Right cardiac atrium (tissue), 5 donors: ENCODE data around the gene CPSF2. TPM values are rescaled to one million over a fixed set of nuclear protein-coding genes. Genes with fewer than 3 reads are reported as not detected.
"Not testable (repeated sequence)": the region's sequence is repeated elsewhere in the genome, so short reads cannot be mapped to it uniquely, and the experiment has no call there.

Source experiments
- ATAC-seq, 2 donors: fragments of 200-7000 bp; cut with Tn5 transposase; one replicate each; pipeline versions ENCODE4 v1.8.0 to v1.9.1; 2020; ENCODE audit warnings: moderate library complexity in 2 of 2, mild to moderate bottlenecking in 1 of 2
- DNase-seq, 3 donors: peaks; one replicate each; pipeline ENCODE4 v3.0.0-alpha.2; 2020
- H3K27ac ChIP-seq: one replicate; pipeline ENCODE4 v1.5.1; 2013; ENCODE audit warnings: mild to moderate bottlenecking, low read length, control low read depth, moderate library complexity
- H3K27me3 ChIP-seq: one replicate; pipeline ENCODE4 v1.6.1; 2013; ENCODE audit not compliant: control insufficient read depth, insufficient read depth
- H3K4me1 ChIP-seq: one replicate; pipeline ENCODE4 v1.6.1; 2013; ENCODE audit warnings: low read length; ENCODE audit not compliant: control insufficient read depth, insufficient read depth
- H3K4me3 ChIP-seq: one replicate; pipeline ENCODE4 v1.5.1; 2013; ENCODE audit warnings: low read length, control low read depth
- H3K9me3 ChIP-seq: one replicate; pipeline ENCODE4 v1.6.1; 2013; ENCODE audit warnings: low read length; ENCODE audit not compliant: control insufficient read depth
- WGBS: extraction: QIAGEN DNeasy Blood & Tissue Kit; methylation state at CpG from one replicate; pipeline ENCODE4 v1.1.7; 2013; 5-methylcytosine and 5-hydroxymethylcytosine counted together
- intact Hi-C, 4 donors: fragments of 100-400 bp; cut with DNase I; formaldehyde crosslinking; loops; one replicate each; pipeline versions ENCODE4 v1.11.0 to v1.14.0; 2022 to 2023
- polyA plus RNA-seq: library from polyadenylated mRNA; stranded (reverse); fragments of 200-250 nt; gene quantifications from one replicate; pipeline ENCODE4 v1.2.3, GENCODE V29; 2013
- total RNA-seq, 4 donors: library from RNA; stranded (reverse); fragmentation: NEBNext Ultra II Directional; extraction: Animal tissue kit (Norgen Biotek cat#: 25700); gene quantifications; one replicate each; pipeline ENCODE4 v1.2.1, GENCODE V29; 2021
- donor health status: healthy with polysubstance abuse.
- donor health status: DM: no; HTN: yes; CAD: no.
- donor health status: DM: no; HTN: no; CAD: no.
- donor health status: DM: no; HTN: yes; CAD: no; lungs with severe emphysema.
- donor health status: DM: yes; HTN: yes; CAD: no.

Gene CPSF2
- total and polyA plus RNA-seq, 5 donors, result 9.3 to 51.1 (median 39.6) TPM

DNA sequence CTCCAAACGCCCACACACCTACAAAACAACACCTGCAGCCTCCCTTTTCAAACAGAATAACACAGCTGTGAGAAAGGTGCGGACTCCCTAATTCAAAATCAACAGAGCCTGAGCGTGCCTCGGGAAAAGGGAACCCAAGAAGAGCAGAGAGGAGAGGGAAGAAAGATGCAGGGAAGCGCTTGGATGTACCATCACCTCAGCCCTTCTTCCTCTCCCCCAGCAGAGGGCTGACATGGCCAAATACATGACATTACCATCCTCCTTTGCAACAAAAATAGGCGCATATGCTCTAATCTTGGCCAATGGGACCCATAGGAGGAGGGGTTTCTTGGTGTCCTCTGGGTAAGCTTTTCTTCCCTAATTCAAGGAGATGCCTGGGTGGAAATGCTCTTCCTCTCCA, 78.0 kb downstream of the CPSF2 start:
- intact Hi-C loops, result no loop called here
- no peak overlapping the region for H3K27ac ChIP-seq
- 53% methylated on average over 6 of the region's 6 CpGs for WGBS
- H3K9me3 ChIP-seq, result no peaks in the 10 kb centered on the region
- H3K4me3 ChIP-seq, result no peak overlapping the region
- ATAC-seq, result no peak
- H3K4me1 ChIP-seq, result no peaks in the 10 kb centered on the region
- H3K27me3 ChIP-seq, result peaks cover 2% of the 10 kb centered on the region
- no peak for DNase-seq

DNA sequence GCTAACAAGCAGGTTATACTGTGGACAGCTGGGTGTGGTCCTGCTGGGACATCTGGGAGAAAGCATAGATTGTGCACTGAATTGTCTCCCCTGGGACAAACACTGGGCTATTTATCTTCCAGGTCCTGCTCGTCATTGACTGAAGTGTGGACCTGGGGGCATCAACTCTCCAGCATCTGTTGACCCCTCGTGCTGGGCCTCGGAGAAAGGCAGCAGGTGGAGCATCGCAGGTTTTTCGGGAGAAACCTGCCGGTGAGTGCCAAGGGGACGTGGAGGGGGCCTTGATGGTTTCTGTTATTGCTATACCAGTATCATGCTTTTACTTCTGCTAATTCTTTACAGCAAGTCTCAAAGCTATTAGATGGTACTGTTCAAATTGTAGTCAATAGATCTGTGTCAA, 81.3 kb downstream of the CPSF2 start:
- Histone ChIP-seq H3K4me1 (no peaks in the 10 kb centered on the region), H3K9me3 (no peaks in the 10 kb centered on the region), H3K4me3 (no peak overlapping the region), H3K27ac (no peak overlapping the region), H3K27me3 (peaks cover 2% of the 10 kb centered on the region)
- 74% methylated on average over 7 of the region's 7 CpGs for WGBS
- DNase-seq, result no peak
- intact Hi-C loops, result no loop called here
- no peak for ATAC-seq

DNA sequence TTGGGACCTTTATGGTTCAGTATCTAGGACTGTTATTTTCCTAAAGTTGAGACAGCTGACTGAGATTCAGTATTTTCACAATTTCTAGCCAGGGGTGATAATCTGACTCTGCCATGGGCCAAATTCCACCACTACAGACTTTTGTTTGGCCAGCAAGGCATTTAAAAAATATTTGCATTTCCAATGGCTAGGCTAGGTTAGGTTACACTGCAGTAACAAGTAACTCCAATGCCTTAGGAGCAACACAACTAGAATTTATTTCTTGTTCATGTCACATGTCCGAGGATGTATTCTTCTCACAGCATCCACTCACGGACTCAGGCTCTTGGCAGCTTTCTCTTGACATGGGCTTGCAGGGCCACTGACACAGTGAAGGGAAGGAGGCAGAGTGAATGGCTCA, 83.0 kb downstream of the CPSF2 start:
- no peaks in the 10 kb centered on the region for H3K4me1 ChIP-seq
- no peaks in the 10 kb centered on the region for H3K27me3 ChIP-seq
- no peak overlapping the region for H3K27ac ChIP-seq
- DNase-seq, result no peak
- 80% methylated on average over 2 of the region's 2 CpGs for WGBS
- no peak overlapping the region for H3K4me3 ChIP-seq
- no peak for ATAC-seq
- no peaks in the 10 kb centered on the region for H3K9me3 ChIP-seq
- intact Hi-C loops, result no loop called here

DNA sequence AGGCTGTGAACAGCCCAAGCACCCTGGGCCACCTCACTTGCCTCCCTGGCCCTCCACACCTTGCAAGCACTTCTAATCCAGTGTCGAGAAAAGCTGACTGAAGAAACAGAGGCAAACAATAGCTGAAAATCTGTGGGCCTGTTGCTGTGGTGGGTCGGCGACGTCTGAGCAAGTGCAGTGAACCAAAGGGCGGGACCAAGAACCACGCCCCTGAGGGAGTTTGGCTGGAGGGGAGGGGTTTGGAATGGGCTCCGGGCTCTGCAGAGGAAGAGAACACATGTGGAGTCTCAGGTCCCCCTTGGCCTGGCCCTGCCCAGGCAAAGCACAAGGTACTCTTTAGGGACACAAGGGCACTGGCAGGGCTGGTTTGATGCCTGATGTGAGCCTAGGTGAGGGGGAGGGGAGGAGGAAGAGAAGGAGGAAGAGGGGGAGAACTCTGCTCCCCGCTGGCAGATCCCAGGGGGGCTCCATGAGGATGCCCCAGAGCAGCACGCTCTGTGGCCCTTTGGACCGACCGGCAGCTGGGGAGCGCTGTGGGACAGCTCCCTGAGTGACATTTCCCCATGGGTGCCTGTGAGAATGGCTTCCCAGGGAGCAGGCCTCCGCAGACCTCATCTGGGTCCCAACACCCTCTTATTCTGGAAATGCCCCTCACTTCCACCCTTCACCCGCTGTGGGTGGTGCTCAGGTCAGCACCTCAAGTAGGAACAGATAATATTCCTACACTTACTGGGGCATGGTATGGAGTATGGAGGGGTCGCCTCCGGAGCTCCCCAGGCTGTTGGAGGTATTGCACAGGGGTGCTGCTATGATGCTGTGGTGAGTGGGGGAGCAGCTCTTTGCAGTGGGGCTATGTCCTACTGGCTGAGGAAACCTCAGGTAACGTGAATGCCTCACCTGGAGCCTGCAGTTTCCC, 85.5 kb downstream of the CPSF2 start:
- no peaks in the 10 kb centered on the region for H3K4me1 ChIP-seq
- DNase-seq, result no peak
- intact Hi-C loops, result no loop called here
- H3K9me3 ChIP-seq, result no peaks in the 10 kb centered on the region
- H3K27ac ChIP-seq, result no peak overlapping the region
- H3K27me3 ChIP-seq, result no peaks in the 10 kb centered on the region
- no peak overlapping the region for H3K4me3 ChIP-seq
- ATAC-seq, result no peak
- 66% methylated on average over 17 of the region's 17 CpGs for WGBS

DNA sequence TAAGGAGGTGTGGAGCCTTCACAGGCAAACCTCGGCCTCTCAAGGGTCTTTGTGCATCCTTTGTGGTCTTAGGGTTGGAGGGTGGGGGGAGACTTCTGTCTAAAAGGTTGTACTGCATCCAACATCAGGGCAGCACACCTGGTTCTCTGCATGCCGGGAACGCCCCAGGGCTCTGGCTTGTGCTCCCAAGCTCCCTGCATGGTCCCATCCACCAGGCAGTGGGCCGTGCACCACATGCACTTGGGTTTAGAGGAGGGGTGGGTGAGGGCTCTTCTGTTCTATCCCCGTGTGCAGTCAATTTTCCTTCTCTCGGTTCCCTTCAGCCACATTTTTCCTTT, 86.1 kb downstream of the CPSF2 start:
- ATAC-seq, result no peak
- Histone ChIP-seq H3K4me1 (no peaks in the 10 kb centered on the region), H3K27ac (no peak overlapping the region), H3K4me3 (no peak overlapping the region), H3K27me3 (no peaks in the 10 kb centered on the region), H3K9me3 (no peaks in the 10 kb centered on the region)
- DNase-seq, result no peak
- 76% methylated on average over 6 of the region's 6 CpGs for WGBS
- intact Hi-C loops, result no loop called here

DNA sequence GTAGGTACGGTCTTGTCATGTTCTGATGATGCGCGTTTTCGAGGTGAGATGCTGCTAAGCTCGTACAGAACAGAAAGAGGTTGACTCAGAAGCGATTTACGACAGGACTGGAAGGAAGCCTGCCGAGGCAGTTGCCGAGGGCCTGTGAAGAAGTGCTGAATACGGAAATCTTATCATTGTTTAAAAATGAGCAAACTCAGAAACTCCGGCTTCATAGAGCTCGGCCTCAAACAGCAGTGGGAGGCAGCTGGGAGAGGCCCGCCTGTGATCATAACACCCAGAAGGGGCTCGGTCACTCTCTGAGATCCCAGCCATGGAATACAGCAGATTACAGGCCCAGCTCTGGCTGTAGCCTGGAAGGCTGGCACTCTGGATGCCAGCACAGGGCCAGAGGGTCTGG, 87.4 kb downstream of the CPSF2 start:
- no peak overlapping the region for H3K27ac ChIP-seq
- ATAC-seq, result no peak
- WGBS, result 65% methylated on average over 14 of the region's 14 CpGs
- intact Hi-C loops, result no loop called here
- no peak for DNase-seq
- H3K4me1 ChIP-seq, result no peaks in the 10 kb centered on the region
- no peaks in the 10 kb centered on the region for H3K27me3 ChIP-seq
- H3K4me3 ChIP-seq, result no peak overlapping the region
- no peaks in the 10 kb centered on the region for H3K9me3 ChIP-seq

DNA sequence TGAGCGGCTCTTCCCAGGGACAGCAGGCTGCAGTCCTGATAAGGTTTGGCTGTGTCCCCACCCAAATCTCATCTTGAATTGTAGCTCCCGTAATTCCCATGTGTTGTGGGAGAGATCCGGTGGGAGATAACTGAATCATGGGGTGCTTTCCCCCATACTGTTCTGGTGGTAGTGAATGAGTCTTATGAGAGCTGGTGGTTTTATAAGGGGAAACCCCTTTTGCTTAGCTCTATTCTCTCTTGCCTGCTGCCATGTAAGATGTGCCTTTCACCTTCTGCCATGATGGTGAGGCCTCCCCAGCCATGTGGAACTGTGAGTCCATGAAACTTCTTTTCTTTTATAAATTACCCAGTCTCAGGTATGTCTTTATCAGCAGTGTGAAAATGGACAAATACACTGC, 91.4 kb downstream of the CPSF2 start:
- H3K9me3 ChIP-seq, ATAC-seq, H3K27me3 ChIP-seq, H3K27ac ChIP-seq, DNase-seq, intact Hi-C loops, H3K4me3 ChIP-seq, H3K4me1 ChIP-seq: not testable (repeated sequence)
- WGBS, result 91% methylated on average over 3 of the region's 3 CpGs

DNA sequence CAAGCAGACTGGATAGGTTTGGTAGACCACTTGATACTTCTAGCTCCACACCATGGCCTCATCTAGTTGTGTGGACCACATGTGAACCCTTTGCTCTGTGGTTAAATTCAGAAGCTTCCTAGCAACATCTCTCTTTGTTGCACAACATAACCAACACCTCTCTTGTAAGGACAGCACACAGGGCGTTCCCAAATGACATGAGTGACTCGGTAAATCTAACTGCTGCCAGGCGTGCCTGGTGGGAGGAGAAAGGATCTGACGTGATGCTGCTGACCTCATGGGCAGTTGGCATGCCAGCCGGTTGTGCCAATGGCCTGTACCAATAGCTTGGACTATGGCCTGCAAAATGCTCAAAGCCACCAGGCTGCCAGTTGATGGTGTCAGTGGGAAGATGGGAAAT, 93.8 kb downstream of the CPSF2 start:
- Histone ChIP-seq H3K27ac (no peak overlapping the region), H3K4me1 (no peaks in the 10 kb centered on the region), H3K4me3 (no peak overlapping the region), H3K27me3 (no peaks in the 10 kb centered on the region), H3K9me3 (no peaks in the 10 kb centered on the region)
- ATAC-seq (no peak), DNase-seq (no peak)
- 74% methylated on average over 5 of the region's 5 CpGs for WGBS
- intact Hi-C loops, result no loop called here

DNA sequence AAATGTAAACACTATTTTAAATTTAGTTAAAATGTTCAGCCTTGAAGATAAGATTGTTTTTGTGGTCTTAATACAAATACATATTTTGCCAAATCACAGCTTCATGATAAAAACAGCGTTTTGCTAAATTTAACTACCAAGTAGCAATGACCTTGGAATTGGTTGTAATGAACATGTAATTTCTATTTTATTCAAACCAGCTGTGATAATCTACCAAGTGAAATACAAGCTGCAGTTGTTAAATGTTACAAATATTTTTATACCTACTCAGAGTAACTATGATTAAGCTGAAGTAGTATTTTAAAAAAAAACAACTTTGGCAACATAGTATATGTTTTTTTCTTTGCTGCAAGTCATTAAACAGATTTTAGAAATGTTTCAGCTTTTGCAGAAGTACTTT, 96.2 kb downstream of the CPSF2 start:
- 48% methylated on average over 1 of the region's 1 CpG for WGBS
- no peaks in the 10 kb centered on the region for H3K4me1 ChIP-seq
- no peak overlapping the region for H3K4me3 ChIP-seq
- ATAC-seq (no peak), DNase-seq (no peak)
- H3K27me3 ChIP-seq, result no peaks in the 10 kb centered on the region
- intact Hi-C loops, result no loop called here
- H3K27ac ChIP-seq, result no peak overlapping the region
- H3K9me3 ChIP-seq, result no peaks in the 10 kb centered on the region

Other genes starting within 250 kb of the CPSF2 start
- gene FBLN5, start 174.3 kb upstream of the CPSF2 start, total RNA-seq, result 100 to 1,000 TPM in 3 of 4 donors, 10 to 100 TPM in 1; 99.7 to 173 (median 152) TPM
- 122 TPM for gene FBLN5, start 174.3 kb upstream of the CPSF2 start, polyA plus RNA-seq
- gene TRIP11, start 81.9 kb upstream of the CPSF2 start, total RNA-seq, result 10 to 100 TPM; 48.3 to 61.1 (median 55.5) TPM
- gene TRIP11, start 81.9 kb upstream of the CPSF2 start, polyA plus RNA-seq, result 6.9 TPM
- 10 to 100 TPM; 16.4 to 24.3 (median 21.7) TPM for gene ATXN3, start 15.4 kb upstream of the CPSF2 start, total RNA-seq
- gene ATXN3, start 15.4 kb upstream of the CPSF2 start, polyA plus RNA-seq, result 9.6 TPM
- gene NDUFB1, start 263 bp upstream of the CPSF2 start, total RNA-seq, result 100 to 1,000 TPM; 404 to 618 (median 503) TPM
- 2,907 TPM for gene NDUFB1, start 263 bp upstream of the CPSF2 start, polyA plus RNA-seq
- under 1 TPM; 0.48 to 0.56 (median 0.52) TPM for gene SLC24A4, start 201.2 kb downstream of the CPSF2 start, total RNA-seq
- gene SLC24A4, start 201.2 kb downstream of the CPSF2 start, polyA plus RNA-seq, result 0.50 TPM